Spinal cord (tissue), 10 donors: ENCODE results near the gene KIAA0825. TPM values are rescaled to one million over a fixed set of nuclear protein-coding genes. Genes with fewer than 3 reads are reported as not detected.

Experiments used
- DNase-seq, 6 donors: peaks; one replicate each; pipeline versions ENCODE4 v3.0.0 to v3.0.0-alpha.2; 2013 to 2015; ENCODE audit warnings: low spot score in 6 of 6, low read depth in 4 of 6
- H3K27ac ChIP-seq: one replicate; pipeline ENCODE4 v1.5.1; 2013; ENCODE audit warnings: low read depth, low read length, control low read depth
- H3K27me3 ChIP-seq: one replicate; pipeline ENCODE4 v1.6.1; 2013; ENCODE audit warnings: low read length; ENCODE audit not compliant: control insufficient read depth, insufficient read depth
- H3K36me3 ChIP-seq: one replicate; pipeline ENCODE4 v1.6.1; 2013; ENCODE audit warnings: low read length; ENCODE audit not compliant: control insufficient read depth, insufficient read depth
- H3K4me1 ChIP-seq: one replicate; pipeline ENCODE4 v1.6.1; 2013; ENCODE audit warnings: low read length; ENCODE audit not compliant: control insufficient read depth, insufficient read depth
- H3K4me3 ChIP-seq: one replicate; pipeline ENCODE4 v1.5.1; 2013; ENCODE audit warnings: low read depth, low read length, control low read depth
- H3K9me3 ChIP-seq: one replicate; pipeline ENCODE4 v1.6.1; 2013; ENCODE audit warnings: low read length; ENCODE audit not compliant: control insufficient read depth, insufficient read depth
- WGBS: methylation state at CpG from one replicate; pipeline ENCODE4 v1.1.5; 2013; ENCODE audit warnings: missing lambda C conversion rate; ENCODE audit not compliant: insufficient coverage; 5-methylcytosine and 5-hydroxymethylcytosine counted together
- polyA plus RNA-seq, 2 donors: library from polyadenylated mRNA; unstranded; fragments of 120-200 nt; gene quantifications; one replicate each; pipeline ENCODE4 v1.2.1, GENCODE V29; 2013; ENCODE audit not compliant: insufficient read length in 2 of 2
- total RNA-seq, 2 donors: library from RNA; depleted of rRNA in 1 of 2; stranded (reverse); fragments of 120-200 nt in 1 of 2; fragments of >200 nt in 1 of 2; gene quantifications; one replicate each; pipeline versions ENCODE4 v1.2.3 to v1.2.4, GENCODE V29; 2013 to 2014
- donor health status: healthy.

Gene KIAA0825
- total and polyA plus RNA-seq, 4 donors = 2.9 to 20.9 (median 8.4) TPM

DNA sequence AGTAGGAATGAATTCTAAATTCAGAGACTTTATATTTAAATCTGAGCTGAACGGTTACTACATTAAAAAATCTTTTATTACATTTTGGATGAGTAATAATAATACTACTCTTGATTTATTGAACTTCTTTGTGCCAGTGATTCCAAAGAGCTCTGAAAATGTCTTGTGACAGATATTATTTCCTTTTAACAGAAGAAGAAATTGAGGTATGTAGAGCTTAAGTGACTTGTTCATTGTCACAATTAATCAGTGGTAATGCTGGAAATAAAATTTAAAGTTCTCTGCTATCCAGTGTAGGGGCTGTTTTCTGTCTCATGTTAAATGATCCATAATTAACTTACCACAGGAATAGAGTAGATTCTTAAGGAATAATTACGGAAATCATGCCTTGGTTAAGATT is 335.3 kb downstream of the KIAA0825 start:
- Histone ChIP-seq H3K4me1 (no peaks in the 10 kb centered on the region), H3K36me3 (no peaks in the 10 kb centered on the region), H3K27me3 (no peaks in the 10 kb centered on the region), H3K27ac (no peak overlapping the region), H3K4me3 (no peak overlapping the region), H3K9me3 (no peaks in the 10 kb centered on the region)
- no CpG with 5 or more reads among the region's 2 CpGs for WGBS
- DNase-seq = peak in 1 of 6 donors; percentile 16

GRCh38 chr5:94281236-94281801 is 337.1 kb downstream of the KIAA0825 start:
- Histone ChIP-seq H3K4me3 (no peak overlapping the region), H3K36me3 (no peaks in the 10 kb centered on the region), H3K27me3 (no peaks in the 10 kb centered on the region), H3K4me1 (no peaks in the 10 kb centered on the region), H3K27ac (no peak overlapping the region), H3K9me3 (no peaks in the 10 kb centered on the region)
- WGBS = 63% methylated on average over 1 of the region's 2 CpGs
- DNase-seq = no peak

DNA sequence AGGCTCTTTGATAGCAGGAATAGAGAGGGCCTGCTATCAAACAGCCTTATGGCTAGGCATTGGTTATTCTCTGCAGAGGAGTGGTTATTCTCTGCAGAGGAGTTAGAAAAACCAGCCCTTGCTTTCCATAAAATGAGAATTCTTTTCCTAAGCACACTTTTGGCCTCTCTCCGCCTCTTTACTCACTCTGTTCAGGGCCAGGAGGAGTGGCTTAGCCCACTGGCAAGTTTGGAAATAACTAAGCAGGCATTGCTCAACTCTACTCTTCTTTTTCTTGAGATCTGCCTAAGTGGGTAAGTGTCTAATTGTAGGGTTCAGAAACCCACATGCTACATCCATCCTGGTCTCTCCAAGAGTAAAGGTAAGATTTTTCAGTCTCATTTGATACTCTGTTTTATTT is 341.7 kb downstream of the KIAA0825 start:
- Histone ChIP-seq H3K27me3 (no peaks in the 10 kb centered on the region), H3K4me1 (no peaks in the 10 kb centered on the region)
- WGBS = no CpG with 5 or more reads among the region's 1 CpG

DNA sequence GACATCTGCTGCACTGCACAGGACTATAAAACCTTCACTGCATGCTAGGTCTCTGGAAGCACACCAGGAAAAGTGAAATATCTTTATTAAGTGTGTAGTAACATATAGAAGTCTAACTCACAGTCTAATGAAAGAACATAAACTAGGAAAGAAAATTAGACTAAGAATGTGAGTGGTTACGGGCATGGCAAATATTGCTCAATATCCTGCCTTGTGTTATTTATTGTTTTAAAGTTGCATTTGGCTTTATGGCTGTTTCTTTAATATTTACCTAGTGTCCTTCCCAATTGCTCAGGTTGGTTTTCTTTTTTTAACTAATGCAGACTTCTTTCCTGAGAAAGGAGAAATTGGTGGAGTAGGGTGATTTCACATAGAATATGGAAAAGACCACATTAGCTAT is 342.4 kb downstream of the KIAA0825 start:
- no peak overlapping the region for H3K4me3 ChIP-seq
- H3K36me3 ChIP-seq = no peaks in the 10 kb centered on the region
- no peaks in the 10 kb centered on the region for H3K4me1 ChIP-seq
- H3K9me3 ChIP-seq = no peaks in the 10 kb centered on the region
- no peak for DNase-seq
- no peaks in the 10 kb centered on the region for H3K27me3 ChIP-seq
- no peak overlapping the region for H3K27ac ChIP-seq
- WGBS = 100% methylated on average over 1 of the region's 1 CpG

More for the DNA sequence above, 341.7 kb downstream of the KIAA0825 start:
- Histone ChIP-seq H3K36me3 (no peaks in the 10 kb centered on the region), H3K9me3 (no peaks in the 10 kb centered on the region), H3K4me3 (no peak overlapping the region), H3K27ac (no peak overlapping the region)
- DNase-seq = no peak

GRCh38 chr5:94274707-94275106 is 343.7 kb downstream of the KIAA0825 start:
- Histone ChIP-seq H3K27me3 (no peaks in the 10 kb centered on the region), H3K4me1 (no peaks in the 10 kb centered on the region)
- 78% methylated on average over 1 of the region's 4 CpGs for WGBS

DNA sequence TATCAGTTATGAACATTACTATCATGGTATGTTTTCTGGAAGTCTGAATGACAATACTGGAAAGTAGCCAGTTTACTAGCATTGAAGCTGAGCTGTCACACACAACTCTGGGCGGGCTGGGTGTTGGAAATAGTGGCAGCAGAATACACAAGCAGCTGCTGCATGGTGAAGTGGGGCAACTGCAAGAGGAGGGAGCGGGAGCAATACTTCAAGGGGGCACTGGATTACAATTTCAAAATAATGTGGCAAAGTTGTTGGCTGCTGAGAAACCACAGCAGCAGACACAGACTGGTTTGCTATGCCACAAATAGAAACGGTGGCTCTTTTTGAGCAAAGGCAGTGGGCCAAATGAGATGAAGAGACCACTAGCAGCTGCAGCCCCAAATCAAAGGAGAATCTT is 350.2 kb downstream of the KIAA0825 start:
- H3K27ac ChIP-seq = no peak overlapping the region
- WGBS = 59% methylated on average over 2 of the region's 3 CpGs
- H3K9me3 ChIP-seq = peaks cover 5% of the 10 kb centered on the region
- no peaks in the 10 kb centered on the region for H3K27me3 ChIP-seq
- peak in 1 of 6 donors; percentile 53 for DNase-seq
- no peaks in the 10 kb centered on the region for H3K36me3 ChIP-seq
- H3K4me3 ChIP-seq = no peak overlapping the region
- H3K4me1 ChIP-seq = no peaks in the 10 kb centered on the region

More at GRCh38 chr5:94274707-94275106, 343.7 kb downstream of the KIAA0825 start:
- no peak for DNase-seq
- no peak overlapping the region for H3K27ac ChIP-seq
- no peak overlapping the region for H3K4me3 ChIP-seq
- peaks cover 2% of the 10 kb centered on the region for H3K9me3 ChIP-seq
- no peaks in the 10 kb centered on the region for H3K36me3 ChIP-seq

- Histone ChIP-seq H3K9me3 (peaks cover 5% of the 10 kb centered on the region), H3K27ac (no peak overlapping the region), H3K4me1 (no peaks in the 10 kb centered on the region), H3K4me3 (no peak overlapping the region), H3K27me3 (no peaks in the 10 kb centered on the region), H3K36me3 (no peaks in the 10 kb centered on the region)
- WGBS = no CpG with 5 or more reads among the region's 4 CpGs
- DNase-seq = no peak
These were observed 351.0 kb downstream of the KIAA0825 start for GRCh38 chr5:94267350-94267899.

DNA sequence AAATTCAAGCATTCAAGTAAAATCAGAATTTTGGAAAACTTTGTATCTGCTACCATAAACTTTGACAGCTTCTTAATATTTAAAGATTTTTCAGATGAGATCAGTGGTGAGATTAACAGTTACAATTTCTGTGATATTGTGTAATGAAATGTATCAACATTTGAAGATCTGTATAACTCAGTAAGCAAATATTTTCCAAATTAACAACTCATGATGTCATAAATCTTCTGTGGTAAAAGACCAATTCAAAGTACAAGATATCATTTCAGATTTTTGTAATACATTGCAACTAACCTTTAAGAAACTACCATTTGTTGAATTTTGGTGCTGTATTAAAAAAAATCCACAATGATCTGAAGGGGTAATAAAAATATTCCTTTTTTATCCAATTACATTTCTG is 352.2 kb downstream of the KIAA0825 start:
- DNase-seq = no peak
- H3K9me3 ChIP-seq = peaks cover 5% of the 10 kb centered on the region
- no peaks in the 10 kb centered on the region for H3K27me3 ChIP-seq
- H3K4me1 ChIP-seq = no peaks in the 10 kb centered on the region
- no peaks in the 10 kb centered on the region for H3K36me3 ChIP-seq
- H3K4me3 ChIP-seq = no peak overlapping the region
- H3K27ac ChIP-seq = no peak overlapping the region

- no peaks in the 10 kb centered on the region for H3K9me3 ChIP-seq
- no peaks in the 10 kb centered on the region for H3K36me3 ChIP-seq
- WGBS = 90% methylated on average over 1 of the region's 1 CpG
- H3K4me3 ChIP-seq = no peak overlapping the region
- no peaks in the 10 kb centered on the region for H3K27me3 ChIP-seq
- DNase-seq = no peak
- no peak overlapping the region for H3K27ac ChIP-seq
- H3K4me1 ChIP-seq = no peaks in the 10 kb centered on the region
These were observed 355.3 kb downstream of the KIAA0825 start for GRCh38 chr5:94263068-94263467.

DNA sequence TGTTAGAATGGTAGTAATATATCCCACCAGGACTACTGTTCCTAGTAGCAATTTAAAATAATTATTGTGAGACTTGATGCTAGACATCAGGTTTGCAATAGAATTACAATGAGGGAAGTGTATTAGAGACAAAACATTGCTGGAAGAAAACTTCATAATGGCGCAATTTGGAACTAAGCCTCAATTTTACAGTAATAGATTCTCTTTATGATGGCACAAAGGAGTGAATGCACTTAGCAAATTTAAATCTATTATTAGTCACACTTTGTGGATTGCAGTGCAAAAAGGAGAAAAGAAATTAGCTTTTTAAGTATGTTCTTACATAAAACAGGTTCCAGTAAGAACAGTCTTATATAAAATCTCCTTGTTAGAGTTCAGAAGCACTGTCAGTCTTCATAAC is 358.3 kb downstream of the KIAA0825 start:
- no CpG with 5 or more reads among the region's 1 CpG for WGBS
- Histone ChIP-seq H3K9me3 (no peaks in the 10 kb centered on the region), H3K4me3 (no peak overlapping the region), H3K27ac (no peak overlapping the region), H3K4me1 (no peaks in the 10 kb centered on the region), H3K36me3 (no peaks in the 10 kb centered on the region), H3K27me3 (no peaks in the 10 kb centered on the region)
- peak in 1 of 6 donors; percentile 80 for DNase-seq
